Astrocyte (in vitro differentiated cells and primary cell): Measurements from ENCODE around the gene KNTC1. TPM values are rescaled to one million over a fixed set of nuclear protein-coding genes. Genes with fewer than 3 reads are reported as not detected.
"Not testable (repeated sequence)": the region's sequence is repeated elsewhere in the genome, so short reads cannot be mapped to it uniquely, and the experiment has no call there.

ENCODE experiments used
- DNase-seq: peaks from one replicate; pipeline ENCODE4 v3.0.0-alpha.2; 2010; ENCODE audit warnings: low read depth
- FAIRE-seq: peaks from 2 replicates; lab custom pipeline; 2011; peaks lifted over from hg19 to GRCh38; lab: Jason Lieb, UNC
- H2AFZ ChIP-seq: 2 replicates; pipeline ENCODE4 v1.6.0; 2012; ENCODE audit warnings: low read depth, low read length, inconsistent platforms
- H3K27ac ChIP-seq: 2 replicates; pipeline ENCODE4 v1.5.1; 2011; ENCODE audit warnings: low read depth, low read length, inconsistent platforms
- H3K27me3 ChIP-seq: 2 replicates; pipeline ENCODE4 v1.6.0; 2011; ENCODE audit warnings: low read length, inconsistent platforms; ENCODE audit not compliant: insufficient read depth
- H3K36me3 ChIP-seq: 2 replicates; pipeline ENCODE4 v1.5.1; 2011; ENCODE audit warnings: low read length, inconsistent platforms; ENCODE audit not compliant: insufficient read depth
- H3K4me1 ChIP-seq: 2 replicates; pipeline ENCODE4 v1.5.1; 2011; ENCODE audit warnings: low read length, inconsistent platforms; ENCODE audit not compliant: insufficient read depth
- H3K4me2 ChIP-seq: 2 replicates; pipeline ENCODE4 v1.6.0; 2012; ENCODE audit warnings: low read length, inconsistent platforms
- H3K4me3 ChIP-seq: 2 replicates; pipeline ENCODE4 v1.5.1; 2011; ENCODE audit warnings: low read depth, mild to moderate bottlenecking, low read length, inconsistent platforms; ENCODE audit not compliant: insufficient read depth
- H3K79me2 ChIP-seq: 2 replicates; pipeline ENCODE4 v1.6.0; 2012; ENCODE audit warnings: mild to moderate bottlenecking, low read length, inconsistent platforms; ENCODE audit not compliant: insufficient read depth
- H3K9ac ChIP-seq: 2 replicates; pipeline ENCODE4 v1.6.0; 2012; ENCODE audit warnings: mild to moderate bottlenecking, low read length, inconsistent platforms
- H3K9me3 ChIP-seq: 2 replicates; pipeline ENCODE4 v1.5.1; 2012; ENCODE audit warnings: low read depth, mild to moderate bottlenecking, low read length, inconsistent platforms; ENCODE audit not compliant: insufficient read depth
- H4K20me1 ChIP-seq: 2 replicates; pipeline ENCODE4 v1.6.0; 2012; ENCODE audit warnings: low read length, inconsistent platforms; ENCODE audit not compliant: insufficient read depth
- H3K27ac Mint-ChIP-seq: one replicate; pipeline ENCODE4 v1.8.0; 2021; ENCODE audit warnings: mild to moderate bottlenecking, mixed read lengths; ENCODE audit not compliant: unreplicated experiment
- H3K27me3 Mint-ChIP-seq: one replicate; pipeline ENCODE4 v1.8.0; 2021; ENCODE audit warnings: low read depth, mixed read lengths; ENCODE audit not compliant: unreplicated experiment
- H3K36me3 Mint-ChIP-seq: one replicate; pipeline ENCODE4 v1.8.0; 2021; ENCODE audit warnings: low read depth, mixed read lengths; ENCODE audit not compliant: unreplicated experiment
- H3K4me1 Mint-ChIP-seq: one replicate; pipeline ENCODE4 v1.8.0; 2021; ENCODE audit warnings: low read depth, mixed read lengths; ENCODE audit not compliant: unreplicated experiment
- H3K4me3 Mint-ChIP-seq: one replicate; pipeline ENCODE4 v1.8.0; 2021; ENCODE audit warnings: mild to moderate bottlenecking, moderate library complexity, mixed read lengths; ENCODE audit not compliant: unreplicated experiment
- H3K9me3 Mint-ChIP-seq: one replicate; pipeline ENCODE4 v1.8.0; 2021; ENCODE audit warnings: mild to moderate bottlenecking, mixed read lengths; ENCODE audit not compliant: unreplicated experiment
- EZH2 ChIP-seq: IDR thresholded peaks from 2 replicates; pipeline ENCODE4 v1.6.1; 2012; ENCODE audit warnings: mild to moderate bottlenecking, low read length, inconsistent platforms; ENCODE audit not compliant: insufficient read depth
- total RNA-seq: library from RNA; stranded (reverse); gene quantifications from 2 replicates; pipeline ENCODE4 v1.2.1, GENCODE V29; 2021
- TF ChIP-seq, protein P1 (sequence below): IDR thresholded peaks from 2 replicates; pipeline ENCODE4 v1.5.1; 2011; ENCODE audit warnings: low read depth, mild to moderate bottlenecking, inconsistent platforms, low read length, moderate library complexity; ENCODE audit not compliant: insufficient read depth

Gene KNTC1
- total RNA-seq, 1 donor from 2014 or later = 10.6 TPM

DNA sequence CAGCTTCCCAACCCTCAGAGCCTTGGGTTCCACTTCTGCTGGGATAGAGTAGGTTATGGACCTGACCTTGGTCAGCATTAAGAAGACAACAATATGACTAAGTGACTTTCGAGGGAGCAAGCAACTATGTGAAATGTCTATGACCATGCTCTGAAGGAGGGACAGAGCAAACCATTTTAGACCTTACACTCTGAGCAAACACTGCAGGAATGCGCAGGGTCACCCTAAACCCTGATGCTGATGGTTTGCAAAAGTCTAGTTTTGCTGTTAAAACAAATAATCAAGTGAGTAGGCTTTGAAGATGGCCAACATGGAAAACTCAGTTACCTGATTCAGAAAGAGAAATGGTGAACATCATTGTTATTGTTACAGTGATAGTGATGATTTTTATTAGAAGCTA is 35.1 kb upstream of the KNTC1 start:
- no peak for TF ChIP-seq EZH2
- TF ChIP-seq, protein P1, sequence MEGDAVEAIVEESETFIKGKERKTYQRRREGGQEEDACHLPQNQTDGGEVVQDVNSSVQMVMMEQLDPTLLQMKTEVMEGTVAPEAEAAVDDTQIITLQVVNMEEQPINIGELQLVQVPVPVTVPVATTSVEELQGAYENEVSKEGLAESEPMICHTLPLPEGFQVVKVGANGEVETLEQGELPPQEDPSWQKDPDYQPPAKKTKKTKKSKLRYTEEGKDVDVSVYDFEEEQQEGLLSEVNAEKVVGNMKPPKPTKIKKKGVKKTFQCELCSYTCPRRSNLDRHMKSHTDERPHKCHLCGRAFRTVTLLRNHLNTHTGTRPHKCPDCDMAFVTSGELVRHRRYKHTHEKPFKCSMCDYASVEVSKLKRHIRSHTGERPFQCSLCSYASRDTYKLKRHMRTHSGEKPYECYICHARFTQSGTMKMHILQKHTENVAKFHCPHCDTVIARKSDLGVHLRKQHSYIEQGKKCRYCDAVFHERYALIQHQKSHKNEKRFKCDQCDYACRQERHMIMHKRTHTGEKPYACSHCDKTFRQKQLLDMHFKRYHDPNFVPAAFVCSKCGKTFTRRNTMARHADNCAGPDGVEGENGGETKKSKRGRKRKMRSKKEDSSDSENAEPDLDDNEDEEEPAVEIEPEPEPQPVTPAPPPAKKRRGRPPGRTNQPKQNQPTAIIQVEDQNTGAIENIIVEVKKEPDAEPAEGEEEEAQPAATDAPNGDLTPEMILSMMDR = no peak
- H3K36me3 ChIP-seq = peaks cover 34% of the 10 kb centered on the region
- no peak for DNase-seq

DNA sequence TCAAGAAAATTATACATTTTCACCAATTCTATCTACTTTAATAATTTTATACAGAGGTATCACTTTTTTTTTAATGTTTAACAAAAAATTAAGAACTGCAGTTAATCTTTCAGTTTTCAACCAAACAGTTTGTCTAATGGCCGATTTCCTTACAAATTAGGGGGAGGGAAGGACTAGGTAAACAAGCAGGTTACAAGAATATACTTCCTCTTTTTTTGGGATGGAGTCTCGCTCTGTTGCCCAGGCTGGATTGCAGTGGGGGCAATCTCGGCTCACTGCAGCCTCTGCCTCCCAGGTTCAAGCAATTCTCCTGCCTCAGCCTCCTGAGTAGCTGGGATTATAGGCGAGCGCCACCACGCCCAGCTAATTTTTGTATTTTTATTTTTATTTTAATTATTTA is 33.8 kb upstream of the KNTC1 start:
- not testable (repeated sequence) for H3K9me3 ChIP-seq, H3K27ac ChIP-seq, H3K4me3 Mint-ChIP-seq, H3K9ac ChIP-seq, H3K4me2 ChIP-seq, H3K27ac Mint-ChIP-seq, H3K27me3 ChIP-seq, DNase-seq, H3K4me1 ChIP-seq, H3K9me3 Mint-ChIP-seq, H3K4me1 Mint-ChIP-seq, FAIRE-seq, H3K27me3 Mint-ChIP-seq, H2AFZ ChIP-seq, H3K4me3 ChIP-seq
- H4K20me1 ChIP-seq = peaks cover 13% of the 10 kb centered on the region
- H3K36me3 Mint-ChIP-seq = peaks cover 13% of the 10 kb centered on the region
- peaks cover 26% of the 10 kb centered on the region for H3K36me3 ChIP-seq
- H3K79me2 ChIP-seq = peaks cover 39% of the 10 kb centered on the region

More for the DNA sequence above, 35.1 kb upstream of the KNTC1 start:
- no peak overlapping the region for H3K4me3 ChIP-seq
- H3K27ac Mint-ChIP-seq = peak overlapping the region; percentile 48
- no peaks in the 10 kb centered on the region for H3K4me1 ChIP-seq
- peaks cover 13% of the 10 kb centered on the region for H4K20me1 ChIP-seq
- no peak overlapping the region for H3K27ac ChIP-seq
- H3K79me2 ChIP-seq = peaks cover 27% of the 10 kb centered on the region
- no peak overlapping the region for H3K9ac ChIP-seq
- H3K4me3 Mint-ChIP-seq = no peak overlapping the region
- H3K4me2 ChIP-seq = no peak overlapping the region
- no peak overlapping the region for H2AFZ ChIP-seq
- FAIRE-seq = no peak
- no peaks in the 10 kb centered on the region for H3K27me3 ChIP-seq
- peaks cover 10% of the 10 kb centered on the region for H3K4me1 Mint-ChIP-seq
- no peaks in the 10 kb centered on the region for H3K9me3 ChIP-seq
- H3K27me3 Mint-ChIP-seq = no peaks in the 10 kb centered on the region
- H3K9me3 Mint-ChIP-seq = no peaks in the 10 kb centered on the region
- H3K36me3 Mint-ChIP-seq = peaks cover 16% of the 10 kb centered on the region

DNA sequence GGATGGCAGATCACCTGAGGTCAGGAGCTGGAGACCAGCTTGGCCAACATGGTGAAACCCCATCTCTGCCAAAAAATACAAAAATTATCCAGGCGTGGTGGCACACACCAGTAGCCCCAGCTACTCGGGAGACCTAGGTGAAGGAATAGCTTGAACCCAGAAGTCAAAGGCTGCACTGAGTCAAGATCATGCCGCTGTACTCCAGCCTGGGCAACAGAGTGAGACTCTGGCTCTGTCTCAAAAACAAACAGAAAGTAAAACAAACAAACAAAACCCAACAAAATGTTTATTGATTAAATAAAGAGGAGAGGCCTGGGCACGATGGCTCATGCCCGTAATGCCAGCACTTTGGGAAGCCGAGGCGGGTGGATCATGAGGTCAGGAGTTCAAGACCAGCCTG is 31.8 kb upstream of the KNTC1 start:
- H3K79me2 ChIP-seq = peaks cover 58% of the 10 kb centered on the region
- no peak overlapping the region for H3K27ac Mint-ChIP-seq
- FAIRE-seq = no peak

More for the DNA sequence above, 31.8 kb upstream of the KNTC1 start:
- H3K4me1 Mint-ChIP-seq = peaks cover 13% of the 10 kb centered on the region
- Histone ChIP-seq H3K36me3 (peaks cover 12% of the 10 kb centered on the region), H3K9ac (no peak overlapping the region), H3K4me1 (peaks cover 3% of the 10 kb centered on the region), H3K27ac (no peak overlapping the region), H3K4me3 (no peak overlapping the region), H3K4me2 (no peak overlapping the region), H3K27me3 (no peaks in the 10 kb centered on the region), H3K9me3 (no peaks in the 10 kb centered on the region), H4K20me1 (peaks cover 22% of the 10 kb centered on the region), H2AFZ (no peak overlapping the region)
- H3K9me3 Mint-ChIP-seq = no peaks in the 10 kb centered on the region
- peaks cover 9% of the 10 kb centered on the region for H3K36me3 Mint-ChIP-seq
- no peak overlapping the region for H3K4me3 Mint-ChIP-seq
- DNase-seq = no peak
- H3K27me3 Mint-ChIP-seq = no peaks in the 10 kb centered on the region
- TF ChIP-seq EZH2 = no peak
- TF ChIP-seq, protein P1 = no peak
